Kidney tubule cell (primary cell): ENCODE data around the gene LY6G6F.
A peak's percentile ranks its signal among the peaks of the same experiment; 100 is the strongest.

Experiments used
- DNase-seq: peaks from one replicate; pipeline ENCODE4 v3.0.0-alpha.2; 2018; ENCODE audit warnings: low spot score

Gene LY6G6F

GRCh38 chr6:31676904-31677303 lies 29.8 kb upstream of the LY6G6F start:
- no peak for DNase-seq

- DNase-seq, result no peak
Measured at GRCh38 chr6:31677955-31678354, 28.7 kb upstream of the LY6G6F start.

GRCh38 chr6:31680226-31681134 lies 26.2 kb upstream of the LY6G6F start, which contains the start of gene LY6G5C:
Gene LY6G5C (minus strand): TSS chr6:31681067. CDS start chr6:31680373, 694 bp downstream.
- peak; percentile 91 for DNase-seq

GRCh38 chr6:31681135-31681671 lies 25.5 kb upstream of the LY6G6F start:
- peak; percentile 86 for DNase-seq

- no peak for DNase-seq
Measured at GRCh38 chr6:31683591-31683990, 23.1 kb upstream of the LY6G6F start.

- no peak for DNase-seq
Measured at GRCh38 chr6:31686483-31686882, 20.2 kb upstream of the LY6G6F start.

- DNase-seq, result no peak
Measured at GRCh38 chr6:31687321-31687720, 19.3 kb upstream of the LY6G6F start.

- DNase-seq, result no peak
Measured at GRCh38 chr6:31687860-31688693, 18.6 kb upstream of the LY6G6F start.

GRCh38 chr6:31689249-31690110 lies 17.2 kb upstream of the LY6G6F start:
- no peak for DNase-seq

- peak; percentile 16 for DNase-seq
Measured at GRCh38 chr6:31690231-31691077, 16.2 kb upstream of the LY6G6F start.

GRCh38 chr6:31691078-31691463 lies 15.6 kb upstream of the LY6G6F start:
- DNase-seq, result no peak

- DNase-seq, result no peak
Measured at GRCh38 chr6:31691564-31692108, 15.0 kb upstream of the LY6G6F start.

- DNase-seq, result no peak
Measured at GRCh38 chr6:31692353-31692752, 14.3 kb upstream of the LY6G6F start.

GRCh38 chr6:31692886-31693285 lies 13.8 kb upstream of the LY6G6F start:
- DNase-seq, result no peak

- DNase-seq, result no peak
Measured at GRCh38 chr6:31693535-31693934, 13.1 kb upstream of the LY6G6F start.

GRCh38 chr6:31697555-31697954 lies 9.1 kb upstream of the LY6G6F start:
- peak; percentile 22 for DNase-seq

- no peak for DNase-seq
Measured at GRCh38 chr6:31700740-31701401, 5.8 kb upstream of the LY6G6F start.

- peak; percentile 13 for DNase-seq
Measured at GRCh38 chr6:31701666-31702404, 4.8 kb upstream of the LY6G6F start.

- DNase-seq, result no peak
Measured at GRCh38 chr6:31702405-31702818, 4.3 kb upstream of the LY6G6F start.
